Embryonic facial prominence (tissue), 1 donor: Measurements from ENCODE around the gene MICAL1.
A peak's percentile ranks its signal among the peaks of the same experiment; 100 is the strongest.

ENCODE experiments used
- DNase-seq: peaks from one replicate; pipeline ENCODE4 v3.0.0-alpha.2; 2016; ENCODE audit errors: extremely low spot score

Gene MICAL1

GRCh38 chr6:109454496-109455436 lies 806 bp downstream of the MICAL1 start:
- DNase-seq, result no peak

GRCh38 chr6:109453594-109454495 lies 1.7 kb downstream of the MICAL1 start:
- DNase-seq, result no peak

GRCh38 chr6:109453156-109453555 lies 2.4 kb downstream of the MICAL1 start:
- no peak for DNase-seq

GRCh38 chr6:109452181-109452580 lies 3.4 kb downstream of the MICAL1 start:
- DNase-seq, result no peak

- no peak for DNase-seq
Measured at GRCh38 chr6:109451376-109451775, 4.2 kb downstream of the MICAL1 start.

- DNase-seq, result no peak
Measured at GRCh38 chr6:109450801-109451200, 4.8 kb downstream of the MICAL1 start.

- DNase-seq, result no peak
Measured at GRCh38 chr6:109449795-109450673, 5.5 kb downstream of the MICAL1 start.

- no peak for DNase-seq
Measured at GRCh38 chr6:109449064-109449794, 6.3 kb downstream of the MICAL1 start.

- DNase-seq, result no peak
Measured at GRCh38 chr6:109448615-109449014, 7.0 kb downstream of the MICAL1 start.

- no peak for DNase-seq
Measured at GRCh38 chr6:109447878-109448555, 7.6 kb downstream of the MICAL1 start.

- DNase-seq, result no peak
Measured at GRCh38 chr6:109447087-109447486, 8.5 kb downstream of the MICAL1 start.

GRCh38 chr6:109446541-109446940 lies 9.0 kb downstream of the MICAL1 start:
- DNase-seq, result no peak

- no peak for DNase-seq
Measured at GRCh38 chr6:109446072-109446471, 9.5 kb downstream of the MICAL1 start.

- DNase-seq, result no peak
Measured at GRCh38 chr6:109445382-109445781, 10.2 kb downstream of the MICAL1 start.

- no peak for DNase-seq
Measured at GRCh38 chr6:109443425-109443950, 12.1 kb downstream of the MICAL1 start.

GRCh38 chr6:109442393-109442924 lies 13.1 kb downstream of the MICAL1 start:
- DNase-seq, result no peak

GRCh38 chr6:109441069-109441816 lies 14.3 kb downstream of the MICAL1 start:
- DNase-seq, result no peak

GRCh38 chr6:109440331-109441068 lies 15.1 kb downstream of the MICAL1 start, which contains the start of the genes PPIL6 and SMPD2:
Gene PPIL6 (minus strand): TSS chr6:109440628. CDS start chr6:109440590, 38 bp downstream.
Gene SMPD2 (plus strand): TSS chr6:109440724. CDS start chr6:109441122, 398 bp downstream.
- peak; percentile 71 for DNase-seq
